Neutrophil (primary cell): ENCODE data around the gene MYO18A.

ENCODE experiments used
- H3K27ac ChIP-seq: fragments of 200-600 bp; sonication (generic); 2 replicates; pipeline ENCODE4 v1.5.1; 2016; ENCODE audit warnings: mild to moderate bottlenecking, moderate library complexity
- H3K27me3 ChIP-seq: fragments of 200-600 bp; sonication (generic); 2 replicates; pipeline ENCODE4 v1.6.0; 2016; ENCODE audit warnings: mild to moderate bottlenecking
- H3K36me3 ChIP-seq: fragments of 200-600 bp; sonication (generic); 2 replicates; pipeline ENCODE4 v1.5.1; 2017
- H3K4me1 ChIP-seq, 2 experiments: fragments of 200-600 bp in 1 of 2; sonication (generic) in 1 of 2; 1 replicate in 1 of 2; 2 replicates in 1 of 2; pipeline versions ENCODE4 v1.5.1 to v1.6.1; 2013 to 2016; ENCODE audit warnings: low read depth in 1 of 2, low read length in 1 of 2, mild to moderate bottlenecking in 1 of 2, moderate library complexity in 1 of 2; ENCODE audit not compliant: control insufficient read depth in 1 of 2, insufficient read depth in 1 of 2
- H3K4me3 ChIP-seq, 2 experiments: fragments of 200-600 bp in 1 of 2; sonication (generic) in 1 of 2; 1 replicate in 1 of 2; 2 replicates in 1 of 2; pipeline ENCODE4 v1.5.1; 2013 to 2016; ENCODE audit warnings: low read depth in 1 of 2, low read length in 1 of 2, mild to moderate bottlenecking in 1 of 2, moderate library complexity in 1 of 2
- H3K9me3 ChIP-seq: fragments of 200-600 bp; sonication (generic); 2 replicates; pipeline ENCODE4 v1.5.1; 2016
- TF ChIP-seq, protein P1 (sequence below): fragments of 200-600 bp; sonication (generic); IDR thresholded peaks from 2 replicates; pipeline ENCODE4 v1.5.1; 2016; ENCODE audit warnings: antibody characterized with exemption

Gene MYO18A

DNA sequence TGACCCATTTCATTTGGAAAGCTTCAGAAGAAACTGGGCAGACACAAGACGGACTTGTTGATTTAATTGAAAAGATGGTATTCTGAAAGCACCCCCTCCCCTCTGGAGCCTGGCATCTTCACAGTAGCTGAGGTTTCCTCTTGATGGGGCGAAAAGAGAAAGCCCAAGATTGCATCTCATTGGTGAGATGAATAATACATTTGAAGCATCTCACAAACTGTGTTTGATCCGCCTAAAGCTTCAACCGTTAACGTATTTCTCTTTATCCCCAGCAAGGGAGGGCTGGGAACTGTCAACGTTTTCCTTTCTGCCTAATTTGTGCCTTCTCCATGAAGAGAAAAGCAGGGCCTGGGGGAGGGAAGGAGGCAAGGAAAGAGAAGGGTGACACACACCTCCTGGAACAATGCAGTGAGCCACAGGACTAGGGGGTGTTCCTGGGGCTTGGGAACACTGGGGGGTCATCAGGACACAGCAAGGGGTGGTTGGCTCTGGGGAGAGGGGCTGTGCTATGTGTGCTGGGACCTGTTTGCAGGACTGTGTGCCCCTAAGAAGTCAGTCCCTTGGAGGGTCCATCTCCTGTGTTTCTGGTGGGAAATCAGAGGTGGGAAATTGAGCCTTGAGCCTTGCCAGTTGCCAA, 155.8 kb downstream of the MYO18A start:
- Histone ChIP-seq H3K27ac (no peak overlapping the region), H3K36me3 (no peaks in the 10 kb centered on the region), H3K4me3 (no peak overlapping the region), H3K9me3 (no peaks in the 10 kb centered on the region), H3K4me1 (no peaks in the 10 kb centered on the region), H3K27me3 (peaks cover 92% of the 10 kb centered on the region)
- TF ChIP-seq, protein P1, sequence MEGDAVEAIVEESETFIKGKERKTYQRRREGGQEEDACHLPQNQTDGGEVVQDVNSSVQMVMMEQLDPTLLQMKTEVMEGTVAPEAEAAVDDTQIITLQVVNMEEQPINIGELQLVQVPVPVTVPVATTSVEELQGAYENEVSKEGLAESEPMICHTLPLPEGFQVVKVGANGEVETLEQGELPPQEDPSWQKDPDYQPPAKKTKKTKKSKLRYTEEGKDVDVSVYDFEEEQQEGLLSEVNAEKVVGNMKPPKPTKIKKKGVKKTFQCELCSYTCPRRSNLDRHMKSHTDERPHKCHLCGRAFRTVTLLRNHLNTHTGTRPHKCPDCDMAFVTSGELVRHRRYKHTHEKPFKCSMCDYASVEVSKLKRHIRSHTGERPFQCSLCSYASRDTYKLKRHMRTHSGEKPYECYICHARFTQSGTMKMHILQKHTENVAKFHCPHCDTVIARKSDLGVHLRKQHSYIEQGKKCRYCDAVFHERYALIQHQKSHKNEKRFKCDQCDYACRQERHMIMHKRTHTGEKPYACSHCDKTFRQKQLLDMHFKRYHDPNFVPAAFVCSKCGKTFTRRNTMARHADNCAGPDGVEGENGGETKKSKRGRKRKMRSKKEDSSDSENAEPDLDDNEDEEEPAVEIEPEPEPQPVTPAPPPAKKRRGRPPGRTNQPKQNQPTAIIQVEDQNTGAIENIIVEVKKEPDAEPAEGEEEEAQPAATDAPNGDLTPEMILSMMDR: no peak

DNA sequence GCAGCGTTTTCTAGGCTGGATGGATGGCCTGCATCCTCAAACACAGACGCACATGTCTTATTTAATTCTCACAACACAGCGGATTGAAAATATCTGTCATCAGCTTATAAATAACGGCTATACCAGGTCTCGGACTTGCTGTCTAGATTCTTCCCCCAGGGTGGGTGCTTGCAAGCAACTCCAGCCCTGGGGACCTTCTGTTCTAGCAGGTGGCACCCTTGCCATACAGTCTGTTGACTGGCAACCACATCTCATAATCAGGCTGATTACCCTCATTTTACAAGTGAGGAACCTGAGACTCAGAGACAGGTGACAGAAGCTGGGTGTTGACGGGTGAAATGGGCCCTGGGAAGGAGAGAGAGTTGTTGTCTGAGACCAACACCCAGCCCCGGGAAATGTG, 158.1 kb downstream of the MYO18A start:
- peaks cover 99% of the 10 kb centered on the region for H3K27me3 ChIP-seq
- TF ChIP-seq, protein P1: no peak
- H3K4me3 ChIP-seq: no peak overlapping the region

DNA sequence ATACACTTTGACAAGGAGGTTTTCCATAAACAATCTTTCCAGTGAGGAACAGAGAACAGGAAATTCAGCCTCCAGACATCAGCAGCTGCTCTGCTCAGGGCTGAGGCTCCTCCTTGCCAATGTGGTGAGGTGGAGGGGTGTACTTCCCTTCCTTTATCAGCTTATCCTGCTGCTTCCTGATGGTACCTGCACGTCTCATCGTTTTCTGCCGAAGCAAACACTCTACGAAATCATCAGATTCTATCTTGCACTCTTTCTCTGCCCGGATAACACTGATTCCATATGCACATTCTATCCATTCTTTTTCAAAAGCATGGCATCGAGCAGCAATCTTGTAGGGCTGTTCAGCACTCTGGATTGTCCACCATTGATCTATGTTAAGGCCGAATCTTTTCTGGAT, 159.0 kb downstream of the MYO18A start:
- Histone ChIP-seq H3K36me3 (no peaks in the 10 kb centered on the region), H3K9me3 (no peaks in the 10 kb centered on the region), H3K27me3 (peaks cover 100% of the 10 kb centered on the region), H3K4me1 (no peaks in the 10 kb centered on the region), H3K27ac (no peak overlapping the region), H3K4me3 (no peak overlapping the region)
- TF ChIP-seq, protein P1: no peak

More for the DNA sequence above, 158.1 kb downstream of the MYO18A start:
- H3K27ac ChIP-seq: no peak overlapping the region
- no peaks in the 10 kb centered on the region for H3K4me1 ChIP-seq
- no peaks in the 10 kb centered on the region for H3K36me3 ChIP-seq
- H3K9me3 ChIP-seq: no peaks in the 10 kb centered on the region
